ENCODE results near the gene TBCK. TPM values are rescaled to one million over a fixed set of nuclear protein-coding genes. Genes with fewer than 3 reads are reported as not detected.

TBCK gene
- total and polyA plus RNA-seq, 3 experiments from 2014 or later = 21.0 to 23.9 (median 21.7) TPM

DNA sequence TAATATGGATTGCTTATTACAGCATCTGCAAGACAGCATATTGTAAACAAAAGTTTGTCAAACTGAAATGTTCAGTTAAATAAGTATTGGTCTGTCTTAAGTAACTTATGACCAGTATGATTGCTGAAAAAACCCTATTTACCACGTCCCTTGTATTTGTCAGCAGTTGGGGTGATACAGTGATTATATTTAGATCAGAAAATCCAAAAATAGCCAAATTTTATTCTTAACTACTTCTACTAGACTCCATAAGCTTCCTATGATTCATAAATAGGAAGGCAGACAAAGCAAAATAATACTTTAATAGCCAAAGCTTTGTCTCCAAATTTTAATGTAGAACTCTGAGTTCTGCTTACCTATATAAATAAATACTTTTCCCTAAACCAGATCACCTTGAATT, 45.3 kb downstream of the TBCK start:
- Histone ChIP-seq H3K9me3 (ENCODE audit: low read length) (no peaks in the 10 kb centered on the region), H3K36me3 (ENCODE audit: insufficient read depth, low read length) (no peaks in the 10 kb centered on the region), H3K27me3 (ENCODE audit: insufficient read depth, low read length, poor library complexity, severe bottlenecking) (no peaks in the 10 kb centered on the region), H3K4me3 (ENCODE audit: low read length) (no peak overlapping the region), H3K27ac (ENCODE audit: low read depth, low read length) (no peak overlapping the region), H3K4me1 (ENCODE audit: insufficient read depth, low read length) (no peaks in the 10 kb centered on the region)
- H3K4me1 Mint-ChIP-seq = peaks cover 2 to 21% (median 6%) of the 10 kb centered on the region in 3 donors
- CTCF ChIA-PET = no interaction called here
- H3K9me3 Mint-ChIP-seq = no peaks in the 10 kb centered on the region
- no peak for DNase-seq
- no peak overlapping the region for H3K27ac Mint-ChIP-seq
- no peaks in the 10 kb centered on the region for H3K27me3 Mint-ChIP-seq
- peaks cover 0 to 8% (median 5%) of the 10 kb centered on the region in 3 donors for H3K36me3 Mint-ChIP-seq
- POLR2A ChIA-PET = no interaction called here
- H3K4me3 Mint-ChIP-seq = no peak overlapping the region

DNA sequence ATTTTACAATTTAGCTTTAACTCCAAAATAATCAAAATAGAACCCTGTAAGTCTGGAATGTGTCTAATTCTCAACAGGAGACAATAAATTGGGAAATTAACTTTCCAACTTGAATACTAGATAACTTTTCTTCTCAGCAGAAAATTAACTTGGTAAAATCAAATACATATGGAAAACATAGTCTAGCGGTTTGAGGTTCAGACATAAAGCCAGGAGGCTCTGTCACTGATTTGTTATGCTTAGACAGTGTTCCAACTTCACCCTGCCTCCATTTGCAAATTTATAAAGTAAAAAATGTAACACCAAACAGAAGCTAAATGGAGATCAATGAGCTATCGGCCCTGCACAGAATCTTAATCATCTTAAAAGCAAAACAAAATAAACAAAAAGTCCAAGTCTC, 46.3 kb downstream of the TBCK start:
- Mint-ChIP-seq H3K4me3 (no peak overlapping the region), H3K36me3 (peaks cover 0 to 10% (median 5%) of the 10 kb centered on the region in 3 donors), H3K27me3 (no peaks in the 10 kb centered on the region), H3K9me3 (no peaks in the 10 kb centered on the region), H3K27ac (no peak overlapping the region), H3K4me1 (peaks cover 2 to 16% (median 6%) of the 10 kb centered on the region in 3 donors)
- no peaks in the 10 kb centered on the region for H3K36me3 ChIP-seq (ENCODE audit: insufficient read depth, low read length)
- no peak overlapping the region for H3K27ac ChIP-seq (ENCODE audit: low read depth, low read length)
- POLR2A ChIA-PET = no interaction called here
- H3K4me3 ChIP-seq (ENCODE audit: low read length) = no peak overlapping the region
- CTCF ChIA-PET = no interaction called here
- no peak for DNase-seq
- H3K4me1 ChIP-seq (ENCODE audit: insufficient read depth, low read length) = no peaks in the 10 kb centered on the region
- H3K27me3 ChIP-seq (ENCODE audit: insufficient read depth, low read length, poor library complexity, severe bottlenecking) = no peaks in the 10 kb centered on the region
- H3K9me3 ChIP-seq (ENCODE audit: low read length) = no peaks in the 10 kb centered on the region

DNA sequence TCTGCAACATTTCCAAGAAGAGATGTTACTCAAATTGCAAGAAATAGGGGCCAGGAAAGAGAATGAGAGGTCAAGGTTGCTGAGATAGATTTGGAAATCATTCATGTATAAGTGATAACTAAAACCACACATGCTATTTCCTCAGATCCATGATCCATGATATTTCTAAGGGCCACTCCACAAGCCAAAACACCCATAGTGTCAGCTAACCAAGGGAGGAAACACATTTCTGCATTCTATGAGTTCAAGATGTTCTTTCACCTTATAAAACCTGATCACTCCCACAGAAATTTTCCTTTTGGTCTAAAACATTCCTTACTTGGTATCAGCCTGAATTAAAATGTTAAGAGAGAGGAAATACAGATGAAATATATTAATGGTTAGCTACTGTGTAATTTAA, 47.2 kb downstream of the TBCK start:
- POLR2A ChIA-PET = no interaction called here
- H3K9me3 Mint-ChIP-seq = no peaks in the 10 kb centered on the region

DNA sequence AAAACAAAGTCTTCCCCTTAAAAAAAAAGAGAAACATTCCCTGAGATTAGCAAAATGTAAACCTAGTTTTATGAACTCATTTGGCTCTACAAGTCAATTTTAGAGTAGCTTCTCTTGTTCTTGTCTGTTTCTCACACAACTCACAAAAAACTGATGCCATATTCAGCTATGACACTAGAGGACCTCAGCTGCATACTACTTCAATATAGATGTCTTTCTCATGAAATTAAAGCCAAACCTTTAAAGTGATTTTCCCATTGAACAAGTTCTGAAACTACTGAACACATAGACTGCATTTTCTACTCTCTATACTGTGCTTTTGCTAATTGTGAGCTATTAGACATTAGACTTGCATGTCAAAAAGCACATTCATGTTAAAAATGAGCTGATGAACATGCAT, 49.8 kb downstream of the TBCK start:
- H3K36me3 Mint-ChIP-seq = peaks cover 0 to 6% (median 6%) of the 10 kb centered on the region in 3 donors
- Histone ChIP-seq H3K4me3 (ENCODE audit: low read length) (no peak overlapping the region), H3K4me1 (ENCODE audit: insufficient read depth, low read length) (no peaks in the 10 kb centered on the region), H3K36me3 (ENCODE audit: insufficient read depth, low read length) (no peaks in the 10 kb centered on the region), H3K27me3 (ENCODE audit: insufficient read depth, low read length, poor library complexity, severe bottlenecking) (no peaks in the 10 kb centered on the region), H3K9me3 (ENCODE audit: low read length) (no peaks in the 10 kb centered on the region), H3K27ac (ENCODE audit: low read depth, low read length) (no peak overlapping the region)
- no peak overlapping the region for H3K27ac Mint-ChIP-seq
- ChIA-PET POLR2A (no interaction called here), CTCF (interaction anchor here (1.2 kb wide), 1 partner anchor 237 kb away, joined by 3 read pairs; no protein-coding TSS in a partner anchor)
- H3K4me1 Mint-ChIP-seq = peaks cover 0 to 11% (median 4%) of the 10 kb centered on the region in 3 donors
- H3K27me3 Mint-ChIP-seq = no peaks in the 10 kb centered on the region
- DNase-seq = no peak
- no peak overlapping the region for H3K4me3 Mint-ChIP-seq
- H3K9me3 Mint-ChIP-seq = no peaks in the 10 kb centered on the region

More for the DNA sequence above, 47.2 kb downstream of the TBCK start:
- DNase-seq = no peak
- Histone ChIP-seq H3K4me3 (ENCODE audit: low read length) (no peak overlapping the region), H3K27me3 (ENCODE audit: insufficient read depth, low read length, poor library complexity, severe bottlenecking) (no peaks in the 10 kb centered on the region), H3K36me3 (ENCODE audit: insufficient read depth, low read length) (no peaks in the 10 kb centered on the region), H3K27ac (ENCODE audit: low read depth, low read length) (no peak overlapping the region), H3K4me1 (ENCODE audit: insufficient read depth, low read length) (no peaks in the 10 kb centered on the region), H3K9me3 (ENCODE audit: low read length) (no peaks in the 10 kb centered on the region)
- no peak overlapping the region for H3K4me3 Mint-ChIP-seq
- H3K27ac Mint-ChIP-seq = peak overlapping the region in 1 of 8 donors; percentile 17
- peaks cover 0 to 11% (median 4%) of the 10 kb centered on the region in 3 donors for H3K4me1 Mint-ChIP-seq
- H3K27me3 Mint-ChIP-seq = no peaks in the 10 kb centered on the region
- H3K36me3 Mint-ChIP-seq = peaks cover 0 to 5% (median 4%) of the 10 kb centered on the region in 3 donors
- CTCF ChIA-PET = no interaction called here

DNA sequence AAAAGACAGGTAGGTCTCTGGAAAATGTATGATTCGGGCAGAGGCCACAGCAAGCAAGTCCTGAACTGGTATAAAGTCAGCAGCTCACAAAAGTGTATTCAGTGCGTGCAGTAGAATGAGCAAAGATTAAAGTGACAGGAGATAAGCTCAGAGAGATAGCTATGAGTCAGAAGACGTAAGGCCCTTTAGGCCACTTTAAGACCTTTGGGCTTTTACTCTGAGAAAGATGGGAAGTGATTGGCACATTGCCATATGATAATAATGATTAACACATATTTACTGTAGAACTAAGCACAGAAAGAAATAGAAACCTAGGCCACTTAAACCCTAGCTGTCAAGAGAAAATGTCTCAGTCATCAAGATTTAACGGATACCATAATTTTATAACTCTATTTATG, 51.7 kb downstream of the TBCK start:
- peaks cover 0 to 5% (median 4%) of the 10 kb centered on the region in 3 donors for H3K4me1 Mint-ChIP-seq
- POLR2A ChIA-PET = no interaction called here
- Histone ChIP-seq H3K4me3 (ENCODE audit: low read length) (no peak overlapping the region), H3K36me3 (ENCODE audit: insufficient read depth, low read length) (no peaks in the 10 kb centered on the region), H3K27ac (ENCODE audit: low read depth, low read length) (no peak overlapping the region), H3K27me3 (ENCODE audit: insufficient read depth, low read length, poor library complexity, severe bottlenecking) (no peaks in the 10 kb centered on the region), H3K9me3 (ENCODE audit: low read length) (no peaks in the 10 kb centered on the region), H3K4me1 (ENCODE audit: insufficient read depth, low read length) (no peaks in the 10 kb centered on the region)
- DNase-seq = no peak
- peak overlapping the region in 1 of 8 donors; percentile 0 for H3K27ac Mint-ChIP-seq
- peaks cover 0 to 7% (median 6%) of the 10 kb centered on the region in 3 donors for H3K36me3 Mint-ChIP-seq
- H3K9me3 Mint-ChIP-seq = no peaks in the 10 kb centered on the region
- CTCF ChIA-PET = no interaction called here
- H3K4me3 Mint-ChIP-seq = no peak overlapping the region
- no peaks in the 10 kb centered on the region for H3K27me3 Mint-ChIP-seq

DNA sequence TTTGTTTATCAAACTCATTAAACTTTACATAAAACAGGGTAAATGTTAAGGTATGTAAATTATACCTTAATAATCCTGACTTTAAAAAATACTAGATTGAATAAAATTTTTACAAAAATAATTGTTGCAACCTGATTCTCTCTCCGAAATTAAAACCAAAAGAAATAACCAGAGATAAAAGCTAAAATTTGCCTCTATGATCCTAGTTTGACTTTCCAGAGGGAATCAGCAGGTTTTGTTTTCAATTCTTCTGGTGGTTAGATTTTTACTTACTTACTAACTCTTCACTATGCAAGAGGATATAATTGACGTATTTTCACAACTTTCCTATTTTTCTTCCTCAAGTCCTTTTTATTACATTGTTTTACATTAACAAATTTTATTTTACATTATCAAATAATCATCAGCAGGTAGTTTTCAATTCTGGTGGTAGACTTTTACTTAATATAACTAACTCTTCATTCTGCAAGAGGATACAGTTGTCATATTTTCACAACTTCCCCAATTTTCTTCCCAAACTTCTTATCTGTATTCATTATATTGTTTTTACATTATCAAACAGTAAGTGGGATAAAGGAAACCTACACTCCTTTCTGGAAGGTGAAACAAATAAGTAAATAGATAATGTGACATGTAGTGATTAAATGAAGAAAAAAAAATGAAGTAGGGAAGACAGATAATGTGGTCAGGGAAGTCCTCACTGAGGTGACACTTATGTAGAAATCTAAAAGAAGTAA, 52.2 kb downstream of the TBCK start:
- H3K9me3 ChIP-seq (ENCODE audit: low read length) = no peaks in the 10 kb centered on the region
- H3K4me3 ChIP-seq (ENCODE audit: low read length) = no peak overlapping the region
- Mint-ChIP-seq H3K36me3 (peaks cover 0 to 12% (median 6%) of the 10 kb centered on the region in 3 donors), H3K4me1 (peaks cover 0 to 5% (median 4%) of the 10 kb centered on the region in 3 donors), H3K9me3 (no peaks in the 10 kb centered on the region), H3K27me3 (no peaks in the 10 kb centered on the region), H3K4me3 (no peak overlapping the region), H3K27ac (peak overlapping the region in 1 of 8 donors; percentile 0)
- no peaks in the 10 kb centered on the region for H3K36me3 ChIP-seq (ENCODE audit: insufficient read depth, low read length)
- CTCF ChIA-PET = no interaction called here
- DNase-seq = no peak
- no peaks in the 10 kb centered on the region for H3K4me1 ChIP-seq (ENCODE audit: insufficient read depth, low read length)
- POLR2A ChIA-PET = no interaction called here
- H3K27me3 ChIP-seq (ENCODE audit: insufficient read depth, low read length, poor library complexity, severe bottlenecking) = no peaks in the 10 kb centered on the region
- no peak overlapping the region for H3K27ac ChIP-seq (ENCODE audit: low read depth, low read length)

DNA sequence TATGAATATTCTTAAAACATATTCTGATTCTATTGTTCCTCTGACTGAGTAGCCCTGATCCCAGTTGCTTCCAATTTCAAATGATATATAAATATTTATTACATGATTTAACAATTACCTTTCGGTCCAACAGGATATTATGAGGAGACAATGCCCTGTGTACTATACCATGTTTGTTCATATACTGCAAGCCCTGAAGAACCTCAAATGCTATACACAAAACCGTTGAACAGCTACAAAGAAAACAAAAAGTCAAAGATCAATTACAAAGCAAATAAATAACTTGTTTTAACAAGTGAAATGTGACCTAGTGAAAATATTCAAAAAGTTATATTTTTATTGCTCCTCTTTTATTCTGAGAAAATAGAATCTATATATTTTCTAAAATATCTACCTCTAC, 54.0 kb downstream of the TBCK start:
- no peak overlapping the region for H3K27ac Mint-ChIP-seq
- no peak overlapping the region for H3K4me3 ChIP-seq (ENCODE audit: low read length)
- no peak for DNase-seq
- H3K4me1 Mint-ChIP-seq = peaks cover 0 to 4% (median 0%) of the 10 kb centered on the region in 3 donors
- POLR2A ChIA-PET = no interaction called here
- H3K27me3 ChIP-seq (ENCODE audit: insufficient read depth, low read length, poor library complexity, severe bottlenecking) = no peaks in the 10 kb centered on the region
- H3K36me3 Mint-ChIP-seq = peaks cover 0 to 17% (median 3%) of the 10 kb centered on the region in 3 donors
- no peaks in the 10 kb centered on the region for H3K36me3 ChIP-seq (ENCODE audit: insufficient read depth, low read length)
- H3K27ac ChIP-seq (ENCODE audit: low read depth, low read length) = no peak overlapping the region
- H3K4me3 Mint-ChIP-seq = no peak overlapping the region
- H3K9me3 Mint-ChIP-seq = no peaks in the 10 kb centered on the region
- no peaks in the 10 kb centered on the region for H3K9me3 ChIP-seq (ENCODE audit: low read length)
- no peaks in the 10 kb centered on the region for H3K4me1 ChIP-seq (ENCODE audit: insufficient read depth, low read length)
- no peaks in the 10 kb centered on the region for H3K27me3 Mint-ChIP-seq
- CTCF ChIA-PET = no interaction called here

DNA sequence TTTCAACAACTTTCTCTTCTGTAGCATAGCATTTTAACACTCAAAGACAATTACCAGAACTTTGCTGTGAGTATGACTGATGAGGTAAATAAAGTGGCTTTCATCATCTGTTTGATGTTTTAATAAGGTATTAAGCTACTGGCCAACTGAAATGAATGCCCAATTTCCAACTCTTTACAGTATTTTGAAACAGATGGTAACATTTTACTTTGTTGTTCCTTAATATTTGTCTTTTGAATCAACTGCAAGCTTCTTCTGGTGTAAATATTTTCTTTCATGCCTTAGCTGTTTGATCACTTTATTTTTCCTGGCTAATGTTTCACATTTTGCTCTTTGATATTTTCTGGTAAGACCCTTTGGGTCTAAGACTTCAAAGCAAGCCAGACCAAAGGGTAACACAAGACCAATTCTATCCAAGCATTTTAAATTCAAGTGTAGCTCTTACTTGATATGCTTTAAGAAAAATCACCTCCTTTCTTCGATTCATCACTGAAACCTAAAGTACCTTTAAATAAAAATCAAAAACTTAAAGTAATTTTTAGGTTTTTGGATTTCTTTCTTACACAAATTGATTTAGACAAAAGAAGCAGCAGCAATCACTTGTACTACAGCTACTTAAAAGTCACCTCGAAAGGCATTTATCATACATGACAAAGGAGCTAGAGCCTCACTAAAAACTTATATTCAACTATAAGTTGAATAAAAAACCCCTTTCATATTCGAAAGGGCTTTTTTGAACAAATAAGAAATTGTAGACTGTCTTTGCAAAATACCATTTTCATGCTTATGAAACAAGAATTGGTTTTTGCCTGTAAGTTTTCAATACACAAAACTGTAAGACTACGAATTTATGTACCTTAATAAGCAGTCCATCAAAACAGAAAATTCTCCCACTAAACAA, 57.6 kb downstream of the TBCK start:
- Histone ChIP-seq H3K36me3 (ENCODE audit: insufficient read depth, low read length) (no peaks in the 10 kb centered on the region), H3K27me3 (ENCODE audit: insufficient read depth, low read length, poor library complexity, severe bottlenecking) (no peaks in the 10 kb centered on the region), H3K27ac (ENCODE audit: low read depth, low read length) (no peak overlapping the region), H3K4me1 (ENCODE audit: insufficient read depth, low read length) (no peaks in the 10 kb centered on the region), H3K9me3 (ENCODE audit: low read length) (no peaks in the 10 kb centered on the region), H3K4me3 (ENCODE audit: low read length) (no peak overlapping the region)
- DNase-seq = no peak
- Mint-ChIP-seq H3K36me3 (peaks cover 0 to 39% (median 7%) of the 10 kb centered on the region in 3 donors), H3K9me3 (no peaks in the 10 kb centered on the region), H3K4me3 (no peak overlapping the region), H3K27me3 (no peaks in the 10 kb centered on the region), H3K4me1 (no peaks in the 10 kb centered on the region), H3K27ac (no peak overlapping the region)
- ChIA-PET CTCF (no interaction called here), POLR2A (no interaction called here)
